ENCODE data around the gene FMO2.

FMO2 gene

DNA sequence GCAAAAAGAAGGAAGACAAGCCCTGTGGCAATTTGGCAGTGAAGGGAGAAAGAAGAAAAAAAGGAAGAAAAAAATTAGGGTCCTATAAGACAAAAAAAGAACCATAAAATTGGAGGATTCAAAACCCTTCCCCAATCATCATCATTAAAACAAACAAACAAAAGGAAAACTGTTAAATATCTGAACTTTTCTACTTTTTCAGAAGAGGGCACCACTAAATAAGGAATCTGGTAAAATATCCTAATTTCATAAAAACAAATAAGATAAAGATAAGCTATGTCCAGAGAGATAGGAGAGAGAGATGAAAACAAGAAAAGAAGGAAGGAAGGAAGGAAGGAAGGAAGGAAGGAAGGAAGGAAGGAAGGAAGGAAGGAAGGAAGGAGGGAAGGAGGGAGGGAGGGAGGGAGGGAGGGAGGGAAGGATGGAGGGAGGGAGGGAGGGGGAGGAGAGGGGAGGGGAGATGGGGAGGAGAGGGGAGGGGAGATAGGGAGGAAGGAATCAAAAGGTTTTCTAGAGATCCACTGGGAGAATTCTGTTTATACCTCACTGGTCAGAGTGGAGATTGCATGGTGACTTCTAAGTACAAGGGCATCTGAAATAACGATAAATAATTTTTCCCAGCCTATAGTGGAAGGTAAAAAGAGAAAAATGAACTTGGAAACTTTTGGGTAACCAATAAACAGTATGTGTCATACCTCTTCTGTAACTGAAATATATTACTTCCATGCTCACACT is 10.4 kb upstream of the FMO2 start:
- no peak for DNase-seq (ENCODE audit: low read depth, low spot score)

DNA sequence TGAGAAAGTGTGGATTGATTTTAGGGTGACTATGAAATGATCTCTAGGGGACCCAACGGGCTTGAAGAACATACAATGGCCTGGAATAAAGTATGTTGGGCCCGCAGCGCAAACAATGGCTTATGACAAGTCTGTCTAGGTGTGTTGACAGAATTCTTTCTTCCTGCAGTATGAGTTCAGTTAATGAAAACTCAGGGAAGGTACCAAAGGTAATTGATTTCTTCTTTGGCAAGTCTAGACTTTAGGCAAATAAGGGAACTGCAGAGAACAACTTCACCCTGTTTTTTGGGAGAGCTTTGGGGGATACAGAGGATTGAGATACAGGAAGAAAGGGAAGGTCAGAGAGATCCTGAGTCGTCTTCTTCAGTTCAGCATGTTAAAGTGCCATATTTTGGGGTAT is 7.8 kb upstream of the FMO2 start:
- no peak for DNase-seq (ENCODE audit: low read depth, low spot score)

DNA sequence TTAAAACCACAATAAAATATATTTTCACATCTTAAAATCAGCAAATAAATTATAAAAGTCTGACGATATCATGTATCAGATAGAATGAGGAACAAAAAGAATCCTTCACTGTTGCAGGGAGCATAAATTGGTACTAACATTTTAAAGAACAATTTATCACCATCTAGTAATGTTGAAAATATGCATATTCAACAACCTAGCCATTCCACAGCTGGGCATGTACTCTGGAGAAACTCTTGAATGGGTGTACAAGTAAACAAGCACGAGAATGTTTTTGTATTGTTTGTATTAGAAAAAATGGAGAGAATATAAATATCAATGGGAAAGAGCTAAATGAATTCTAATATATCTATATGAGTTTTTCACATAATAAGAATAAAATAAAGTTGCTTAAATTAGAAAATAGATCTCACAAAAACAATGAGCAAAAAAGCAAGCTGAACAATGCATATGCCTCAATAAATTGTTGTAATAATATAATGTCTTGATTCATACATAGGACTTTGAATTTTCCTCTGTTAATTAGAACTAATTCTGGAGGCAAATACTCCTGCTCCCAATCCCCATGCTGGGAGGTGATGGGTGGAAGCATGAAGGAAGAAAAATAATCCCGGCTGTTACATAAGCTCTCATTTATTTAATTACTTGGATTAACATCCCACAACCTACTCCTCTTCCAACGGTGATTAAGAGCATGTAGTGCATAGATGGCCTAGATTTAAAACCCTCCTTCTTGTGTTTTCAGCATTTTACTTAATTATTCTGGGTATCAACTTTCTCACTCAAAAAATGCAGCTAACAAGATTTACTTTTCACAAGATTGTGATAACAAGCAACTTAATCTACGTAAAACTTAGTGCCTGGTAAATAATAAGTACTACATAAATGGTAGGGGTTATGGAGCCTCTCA is 5.5 kb upstream of the FMO2 start:
- no peak for DNase-seq (ENCODE audit: low read depth, low spot score)

DNA sequence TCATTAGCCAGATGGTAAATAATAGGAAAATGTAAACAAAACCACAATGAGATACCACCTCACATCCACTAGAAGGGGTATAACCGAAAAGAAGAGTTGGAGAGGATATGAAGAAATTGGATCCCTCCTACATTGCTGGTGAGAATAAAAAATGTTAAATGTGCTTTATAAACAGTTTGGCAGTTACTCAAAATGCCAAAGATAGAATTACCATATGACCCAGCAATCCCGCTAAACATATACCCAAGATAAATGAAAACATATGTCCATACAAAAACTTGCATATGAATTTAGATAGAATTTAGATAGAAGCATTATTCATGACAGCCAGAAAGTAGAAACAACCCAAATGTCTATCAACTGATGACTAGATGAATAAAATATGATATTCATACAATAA is 4.4 kb upstream of the FMO2 start:
- DNase-seq (ENCODE audit: low read depth, low spot score) = no peak

DNA sequence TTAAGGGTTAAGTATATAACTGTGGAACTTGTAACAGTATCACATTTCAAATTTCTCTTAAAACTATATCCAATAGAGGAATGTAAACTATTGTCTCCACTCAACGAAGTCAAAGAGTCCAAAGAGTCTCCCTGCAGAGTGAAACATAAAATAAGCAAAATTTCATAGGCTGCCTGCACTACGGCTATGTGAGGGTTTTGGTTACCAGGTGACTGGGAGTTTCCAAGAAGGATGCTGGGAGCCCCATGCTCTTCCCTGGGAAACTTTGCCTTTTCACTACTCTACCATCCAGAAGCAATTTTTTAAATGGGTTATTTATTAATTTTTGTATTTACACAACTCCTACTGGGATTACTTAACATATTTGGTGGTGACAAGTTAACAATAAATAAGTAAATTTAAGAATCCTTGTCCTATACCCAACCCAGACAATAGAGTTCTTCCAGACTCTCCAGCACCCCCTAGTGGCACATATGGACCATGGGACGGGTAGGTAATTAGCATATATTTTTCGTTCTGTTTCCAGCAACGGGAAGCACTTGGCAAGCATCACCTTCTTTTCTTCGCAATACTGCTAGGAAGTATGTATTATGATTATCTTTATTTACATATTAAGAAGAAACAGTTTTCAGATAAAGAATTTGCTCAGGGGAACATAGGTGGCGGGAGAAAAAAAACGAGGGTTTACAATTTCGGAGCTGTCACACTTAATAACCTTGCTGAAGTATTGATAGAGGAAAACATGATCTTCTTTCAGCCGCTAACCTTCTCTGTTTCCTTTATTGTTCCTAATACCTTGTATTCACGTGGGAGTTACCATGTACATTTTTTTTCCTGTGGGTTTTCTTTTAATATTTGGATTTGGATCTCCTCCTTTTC is 3.5 kb downstream of the FMO2 start:
- DNase-seq (ENCODE audit: low read depth, low spot score) = no peak

DNA sequence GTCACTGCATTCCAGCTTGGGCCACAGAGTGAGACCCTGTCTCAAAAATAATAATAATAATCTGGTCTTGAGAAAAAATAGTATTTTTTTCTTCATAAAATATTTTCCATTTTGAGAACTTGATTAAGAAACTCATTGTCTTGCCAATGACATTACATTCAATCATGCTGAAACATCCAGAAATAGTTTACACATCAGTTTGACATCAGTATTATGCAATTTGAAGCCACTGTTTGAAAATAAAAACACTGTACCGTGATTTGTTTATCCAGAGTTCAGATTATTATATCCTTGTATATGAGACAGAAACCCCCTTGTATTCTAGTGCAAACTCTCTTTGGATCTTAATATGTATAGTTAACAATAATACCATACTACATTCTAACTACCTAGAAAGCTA is 6.9 kb downstream of the FMO2 start:
- no peak for DNase-seq (ENCODE audit: low read depth, low spot score)

DNA sequence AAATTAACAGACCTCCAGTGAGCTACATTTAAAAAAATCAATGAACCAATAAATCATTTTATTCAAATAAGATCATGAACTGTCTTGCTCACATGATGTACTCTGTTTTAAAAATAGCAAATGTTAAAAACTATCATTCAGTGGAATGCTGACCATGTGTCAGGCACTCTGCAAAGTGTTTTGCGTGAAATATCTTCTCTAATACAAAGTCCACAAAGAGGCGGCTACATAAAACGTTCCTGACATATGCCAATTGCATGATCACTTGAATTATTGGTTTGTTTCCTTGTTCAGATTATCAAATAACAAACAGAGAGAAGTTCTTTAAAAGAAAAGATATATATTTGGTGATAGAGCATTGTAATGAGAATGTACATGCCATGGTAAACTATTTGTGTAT is 10.7 kb downstream of the FMO2 start:
- no peak for DNase-seq (ENCODE audit: low read depth, low spot score)

DNA sequence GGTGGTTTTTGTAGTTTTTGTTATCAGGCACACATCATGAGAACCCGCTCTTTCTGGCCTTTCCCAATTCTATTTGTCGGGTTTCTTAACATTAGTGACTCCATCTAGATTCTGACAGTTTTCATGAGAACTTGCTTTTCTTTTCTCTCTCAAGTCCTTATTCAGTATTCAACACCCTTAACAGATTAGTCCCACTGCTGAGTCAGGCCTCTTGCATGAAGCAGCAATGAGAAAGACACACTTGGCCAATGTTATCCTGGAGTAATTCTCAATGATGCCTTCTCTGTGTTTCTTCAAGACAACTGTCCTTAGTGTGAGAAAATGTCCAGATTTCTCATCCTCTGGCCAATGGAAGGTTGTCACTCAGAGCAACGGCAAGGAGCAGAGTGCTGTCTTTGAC is 11.3 kb downstream of the FMO2 start:
- DNase-seq (ENCODE audit: low read depth, low spot score) = no peak

DNA sequence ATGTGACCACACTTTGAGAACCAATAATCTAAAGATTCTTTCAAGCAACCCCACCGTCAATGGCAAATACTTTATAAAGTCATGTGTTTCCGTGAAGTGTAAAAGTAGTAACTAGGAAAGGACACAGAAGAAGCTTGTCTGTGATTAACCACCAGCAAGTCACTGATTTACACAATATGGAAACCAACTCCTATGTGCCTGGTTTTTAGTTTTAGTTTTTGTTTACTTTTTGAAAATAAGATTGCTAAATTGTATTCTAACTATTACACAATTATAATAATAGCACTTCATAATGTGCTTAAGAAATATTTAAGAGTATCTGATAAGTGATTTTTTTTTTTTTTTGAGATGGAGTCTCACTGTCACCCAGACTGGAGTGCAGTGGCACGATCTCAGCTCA is 13.0 kb downstream of the FMO2 start:
- DNase-seq (ENCODE audit: low read depth, low spot score) = no peak

DNA sequence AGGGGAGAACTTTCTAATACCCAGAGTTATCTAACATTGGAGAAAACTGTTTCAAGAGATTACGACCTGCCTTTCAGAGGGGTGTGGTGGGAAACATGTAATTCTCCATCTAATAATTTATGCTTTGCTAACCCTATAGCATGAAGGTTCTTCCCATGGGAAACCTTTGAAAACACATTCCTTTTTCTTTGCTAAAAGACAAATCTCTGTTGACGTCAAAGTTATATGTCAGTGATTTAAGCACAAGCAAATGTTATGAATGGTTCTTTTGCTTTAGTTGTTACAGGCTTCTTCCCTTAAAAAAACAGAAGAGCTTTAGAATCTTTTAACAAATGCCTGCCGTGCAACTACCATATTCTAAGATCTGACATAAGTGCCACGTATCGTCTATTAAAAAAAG is 19.2 kb downstream of the FMO2 start:
- no peak for DNase-seq (ENCODE audit: low read depth, low spot score)

DNA sequence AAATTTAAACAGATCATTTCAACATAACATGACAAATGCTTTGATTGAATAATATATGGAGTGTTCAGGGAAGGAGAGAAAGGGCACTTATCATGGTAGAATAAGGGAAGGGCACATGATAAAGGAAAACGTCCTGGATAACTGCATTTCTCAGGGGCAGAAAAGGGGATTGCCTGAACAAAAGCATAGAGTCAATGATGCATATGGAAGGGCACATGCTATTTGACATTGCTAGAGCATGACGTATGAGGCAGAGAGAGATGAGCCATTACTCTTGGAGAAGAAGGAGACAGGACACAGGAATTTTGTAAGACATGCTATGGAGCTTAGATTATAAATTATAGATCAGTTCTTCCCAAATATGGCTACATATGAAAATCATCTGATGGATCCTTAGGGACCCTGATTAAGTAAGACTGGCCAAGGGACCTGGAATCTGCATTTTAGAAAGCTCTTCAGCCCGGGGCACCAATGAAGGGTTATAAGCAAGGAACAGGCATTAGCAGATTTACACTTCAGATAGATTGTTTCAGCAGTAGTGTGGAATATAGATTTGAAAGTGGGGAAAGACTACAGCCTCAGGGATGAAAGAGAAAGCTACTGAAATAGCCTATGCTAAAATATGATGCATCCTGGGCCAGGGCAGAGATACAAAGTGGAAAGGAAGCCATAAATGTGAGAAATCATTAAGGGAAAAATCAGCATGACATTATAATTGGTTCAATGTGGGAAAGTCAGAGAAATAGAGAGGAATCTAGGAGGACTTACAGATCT is 21.3 kb downstream of the FMO2 start:
- DNase-seq (ENCODE audit: low read depth, low spot score) = no peak

DNA sequence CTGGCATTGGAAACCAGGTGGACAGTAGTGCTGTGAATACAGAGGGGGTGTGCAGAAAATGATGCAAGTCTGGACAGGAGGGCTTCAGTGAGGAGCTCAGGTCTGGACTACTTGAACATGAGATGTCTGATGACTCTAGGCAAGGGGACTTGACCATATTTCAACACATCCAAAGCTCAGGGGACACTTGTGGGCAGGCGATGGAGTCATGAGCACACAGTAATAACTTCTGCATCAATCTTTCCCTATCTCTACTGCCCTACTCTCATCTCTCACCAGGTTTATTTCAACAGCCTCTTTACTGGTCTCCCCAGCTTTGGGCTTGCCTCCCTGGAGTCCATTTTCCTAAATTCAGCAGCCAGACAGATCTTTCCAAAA is 21.9 kb downstream of the FMO2 start:
- DNase-seq (ENCODE audit: low read depth, low spot score) = no peak

DNA sequence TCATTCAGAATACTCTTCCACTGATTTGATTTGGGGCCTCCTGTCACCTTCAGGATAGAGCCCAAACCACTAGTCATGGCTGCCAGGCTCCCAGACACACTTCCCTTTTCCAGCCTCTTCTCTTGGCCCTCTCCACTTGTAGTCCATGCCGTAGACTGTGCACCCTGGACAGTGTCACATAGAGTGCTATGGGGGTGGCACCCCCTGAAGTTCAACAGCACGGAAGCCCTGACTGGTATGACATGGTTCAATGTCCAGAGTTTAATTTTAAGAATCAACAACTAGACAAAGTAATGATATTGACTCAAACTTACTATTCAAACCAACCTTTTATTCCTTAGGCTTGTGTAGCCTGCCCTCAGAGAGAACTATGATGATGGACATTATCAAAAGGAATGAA is 22.3 kb downstream of the FMO2 start:
- no peak for DNase-seq (ENCODE audit: low read depth, low spot score)

DNA sequence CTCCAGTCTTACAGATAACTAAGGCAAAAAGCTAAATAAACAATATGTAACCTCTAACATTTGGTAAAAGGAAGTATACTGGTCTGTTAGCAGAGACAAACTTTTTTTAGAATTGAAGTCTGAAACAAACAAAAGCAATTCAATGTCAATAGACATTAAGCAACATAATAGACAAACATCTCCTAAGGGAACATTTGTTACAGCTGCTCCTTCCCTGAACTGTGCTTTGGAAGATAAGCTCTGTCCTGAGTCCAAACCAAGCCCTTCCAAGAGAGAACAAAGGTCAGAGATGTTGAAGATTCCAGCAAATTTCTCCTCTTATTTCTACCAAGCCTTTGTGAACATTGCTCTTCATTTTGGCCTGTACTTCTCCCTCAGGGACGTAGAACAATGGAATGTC is 25.3 kb downstream of the FMO2 start:
- no peak for DNase-seq (ENCODE audit: low read depth, low spot score)

DNA sequence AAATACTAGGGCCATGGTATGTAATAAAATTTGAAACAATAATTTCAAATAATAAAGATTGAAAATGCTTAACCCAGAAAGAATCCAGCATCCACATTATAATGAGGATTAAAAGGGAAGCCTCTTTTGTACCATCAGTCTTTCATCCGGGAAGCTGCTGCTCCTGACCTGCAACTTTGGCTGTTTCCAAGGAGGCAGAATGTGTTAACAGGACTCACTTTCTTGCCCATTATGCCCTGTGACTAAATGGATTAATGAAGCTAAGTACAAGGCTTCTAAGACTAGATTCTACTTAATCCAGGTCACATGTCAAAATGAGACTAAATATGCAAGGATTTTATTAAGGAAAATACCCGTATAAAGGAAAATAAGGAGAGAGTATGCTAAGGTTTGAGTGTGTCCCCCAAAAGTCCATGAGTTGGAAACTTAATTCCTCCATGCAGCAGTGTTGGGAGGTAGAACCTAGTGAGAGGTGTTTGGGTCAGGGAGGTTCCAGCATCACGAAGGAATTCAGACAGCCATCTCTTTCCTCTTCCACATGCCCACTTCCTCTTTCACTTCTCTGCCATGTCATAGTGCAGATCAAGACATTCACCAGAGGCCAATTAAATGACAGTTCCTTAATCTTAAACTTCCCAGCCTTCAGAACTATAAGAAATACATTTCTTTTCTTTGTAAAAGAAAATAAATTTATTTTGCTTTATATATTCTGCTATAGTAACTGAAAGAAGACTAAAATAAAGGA is 27.7 kb downstream of the FMO2 start:
- DNase-seq (ENCODE audit: low read depth, low spot score) = no peak

DNA sequence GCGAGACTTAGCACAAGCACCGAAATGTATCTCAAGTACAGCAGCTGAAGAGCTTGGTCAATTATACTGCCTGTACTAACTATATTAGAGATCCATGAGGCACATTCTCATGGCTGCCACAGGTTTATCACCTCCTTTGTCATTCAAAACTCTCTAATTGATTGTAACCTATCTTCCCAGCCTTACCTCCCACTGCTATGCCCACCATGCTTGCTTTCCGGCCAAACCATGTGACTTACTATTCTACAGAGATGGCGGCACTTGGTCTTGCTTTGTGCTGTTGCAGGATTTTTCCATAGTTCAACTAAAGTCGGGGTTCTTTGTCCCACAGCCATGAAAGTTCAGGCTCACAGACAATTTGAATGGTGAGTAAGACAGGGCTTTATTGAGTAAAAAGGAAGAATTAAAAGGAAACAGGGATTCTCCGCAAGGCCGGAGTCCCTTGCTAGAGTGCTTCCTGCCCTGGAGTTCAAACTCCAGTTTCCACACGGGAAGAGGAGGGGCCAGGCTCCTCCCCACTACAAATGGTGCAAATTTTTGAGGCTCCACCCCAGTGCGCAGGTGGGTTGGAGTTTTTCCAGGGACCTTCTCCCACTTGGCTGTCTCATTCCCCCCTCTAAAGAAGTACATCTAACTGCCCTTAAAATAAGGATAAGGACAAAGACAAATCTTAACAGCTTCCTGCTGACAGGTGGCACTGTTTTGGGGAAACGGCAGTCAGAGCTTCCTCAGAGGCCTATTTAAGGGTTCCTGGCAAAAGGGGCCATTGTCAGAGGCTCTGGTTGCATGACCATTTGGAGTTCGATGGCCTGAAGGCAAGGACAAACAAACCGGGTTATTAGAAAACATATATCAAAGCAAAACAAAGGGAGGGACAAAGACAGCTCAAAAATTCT is 28.7 kb downstream of the FMO2 start:
- DNase-seq (ENCODE audit: low read depth, low spot score) = no peak

DNA sequence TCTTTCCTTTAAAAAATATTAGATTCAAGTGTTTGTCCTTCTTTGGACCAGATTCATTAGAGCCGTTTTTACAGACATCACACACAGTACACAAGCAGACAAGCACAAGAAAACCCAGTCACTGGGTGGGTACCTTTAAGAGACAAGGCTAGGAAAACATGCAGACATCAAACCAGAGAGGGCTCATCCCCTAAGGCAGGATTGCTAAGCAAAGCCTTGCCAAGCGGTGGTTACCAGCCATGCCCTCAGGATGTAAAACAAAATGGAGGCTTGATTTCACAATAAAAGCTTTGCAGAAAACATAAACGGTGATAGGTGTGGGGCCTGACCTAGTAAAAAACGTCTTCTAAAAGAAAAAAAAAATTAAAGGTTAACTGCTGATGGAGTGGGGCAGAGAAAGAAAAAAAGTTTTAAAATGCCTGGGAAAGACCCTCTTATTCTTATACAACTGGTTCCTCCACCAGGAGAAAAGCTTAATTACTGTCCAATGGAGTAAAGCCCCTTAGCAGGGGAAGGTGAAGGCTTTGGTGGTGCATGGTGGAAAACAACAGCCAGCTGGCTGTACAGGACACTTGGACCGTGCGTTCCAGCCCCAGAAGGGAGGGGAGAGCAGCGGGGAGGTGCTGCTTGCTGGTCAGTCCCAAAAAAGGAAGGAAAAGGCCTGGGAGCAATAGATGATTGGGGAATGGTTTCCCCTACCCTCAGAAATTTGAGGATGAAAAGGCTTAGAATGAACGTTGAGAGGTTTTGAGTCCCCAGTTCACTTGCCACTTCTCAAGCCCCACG is 32.8 kb downstream of the FMO2 start:
- DNase-seq (ENCODE audit: low read depth, low spot score) = no peak

DNA sequence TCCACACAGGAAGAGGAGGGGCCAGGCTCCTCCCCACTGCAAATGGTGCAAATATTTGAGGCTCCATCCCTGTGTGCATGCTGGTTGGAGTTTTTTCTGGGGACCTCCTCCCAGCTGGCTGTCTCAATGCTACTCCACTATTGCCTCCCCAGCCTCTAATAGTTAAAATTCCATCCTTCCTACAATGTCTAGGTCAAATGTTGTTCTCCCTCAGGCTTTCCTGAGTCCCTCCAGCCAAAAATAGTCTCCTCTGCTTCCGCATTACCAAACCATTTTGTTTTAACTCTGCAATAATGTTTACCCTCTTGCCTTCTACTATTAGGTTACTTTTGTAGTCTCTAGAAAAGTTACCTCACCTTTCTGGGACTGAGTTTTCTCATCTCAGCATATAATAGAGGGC is 33.6 kb downstream of the FMO2 start:
- DNase-seq (ENCODE audit: low read depth, low spot score) = no peak
